Ovary (tissue), 3 donors: ENCODE measurements around the gene OSER1.

ENCODE experiments used
- CTCF ChIP-seq, 3 donors: fragments of 450-650 bp in 2 of 3; fragments of 200-600 bp in 1 of 3; IDR thresholded peaks; one replicate each; pipeline versions ENCODE4 v1.5.1 to v1.8.0; 2016 to 2022; ENCODE audit warnings: antibody characterized with exemption in 3 of 3, mild to moderate bottlenecking in 1 of 3
- EP300 ChIP-seq: sonication (generic); formaldehyde crosslinking; IDR thresholded peaks from one replicate; pipeline ENCODE4 v1.6.1; 2017; ENCODE audit warnings: antibody characterized with exemption
- POLR2A ChIP-seq: fragments of 450-650 bp; IDR thresholded peaks from one replicate; pipeline ENCODE4 v1.6.1; 2017; ENCODE audit warnings: antibody characterized with exemption, mild to moderate bottlenecking, moderate library complexity
- donor health status: DM: no; HTN: no; CAD: no.

GRCh38 chr20:44256961-44257360 is 46.4 kb upstream of the OSER1 start:
- TF ChIP-seq POLR2A: no peak
- no peak for TF ChIP-seq EP300
- no peak for TF ChIP-seq CTCF (IDR thresholded peaks at IDR 0.05)
